HG03520 (cell line): ENCODE data around the gene SORBS2.

Experiments
- ATAC-seq: cut with Tn5 transposase; IDR thresholded peaks from one replicate; pipeline ENCODE4 v1.9.1; 2021; ENCODE audit warnings: mild to moderate bottlenecking, moderate library complexity; ENCODE audit not compliant: unreplicated experiment

SORBS2 gene

GRCh38 chr4:185740471-185740873 lies 71.5 kb downstream of the SORBS2 start:
- ATAC-seq: no peak

GRCh38 chr4:185738820-185739219 lies 73.2 kb downstream of the SORBS2 start:
- no peak for ATAC-seq

- no peak for ATAC-seq
Measured at GRCh38 chr4:185738038-185738552, 73.9 kb downstream of the SORBS2 start.

- ATAC-seq: no peak
Measured at GRCh38 chr4:185737489-185738037, 74.4 kb downstream of the SORBS2 start.

- no peak for ATAC-seq
Measured at GRCh38 chr4:185736882-185737281, 75.1 kb downstream of the SORBS2 start.

GRCh38 chr4:185735866-185736400 lies 76.1 kb downstream of the SORBS2 start:
- no peak for ATAC-seq

GRCh38 chr4:185734930-185735329 lies 77.1 kb downstream of the SORBS2 start:
- ATAC-seq: no peak

GRCh38 chr4:185734214-185734613 lies 77.8 kb downstream of the SORBS2 start:
- ATAC-seq: peak; percentile 63

GRCh38 chr4:185730849-185731608 lies 81.0 kb downstream of the SORBS2 start:
- ATAC-seq: peak; percentile 45

- peak; percentile 27 for ATAC-seq
Measured at GRCh38 chr4:185730387-185730786, 81.6 kb downstream of the SORBS2 start.

GRCh38 chr4:185729391-185729804 lies 82.6 kb downstream of the SORBS2 start:
- ATAC-seq: no peak

GRCh38 chr4:185728893-185729292 lies 83.1 kb downstream of the SORBS2 start:
- ATAC-seq: no peak

GRCh38 chr4:185726931-185727330 lies 85.1 kb downstream of the SORBS2 start:
- ATAC-seq: no peak

GRCh38 chr4:185723631-185724260 lies 88.2 kb downstream of the SORBS2 start:
- ATAC-seq: no peak

- ATAC-seq: no peak
Measured at GRCh38 chr4:185722029-185722316, 90.0 kb downstream of the SORBS2 start.

- no peak for ATAC-seq
Measured at GRCh38 chr4:185721190-185722028, 90.6 kb downstream of the SORBS2 start.

GRCh38 chr4:185719500-185719858 lies 92.5 kb downstream of the SORBS2 start:
- ATAC-seq: no peak

- no peak for ATAC-seq
Measured at GRCh38 chr4:185718578-185719499, 93.2 kb downstream of the SORBS2 start.

GRCh38 chr4:185717377-185717741 lies 94.6 kb downstream of the SORBS2 start:
- no peak for ATAC-seq
